NB4 (cell line): ENCODE measurements around the gene NAT8L.

ENCODE experiments used
- DNase-seq: peaks from one replicate; pipeline ENCODE4 v3.0.0; 2010; ENCODE audit warnings: low read depth
- H3K4me3 ChIP-seq: one replicate; pipeline ENCODE4 v1.5.1; 2011; ENCODE audit warnings: mild to moderate bottlenecking, low read depth, low read length, moderate library complexity
- CTCF ChIP-seq: IDR thresholded peaks from one replicate; pipeline ENCODE4 v1.5.1; 2012; ENCODE audit warnings: low read depth, low read length
- MAX ChIP-seq: IDR thresholded peaks from 2 replicates; pipeline ENCODE4 v1.6.1; 2011; ENCODE audit warnings: low read depth, low read length
- MYC ChIP-seq: IDR thresholded peaks from 2 replicates; pipeline ENCODE4 v1.6.1; 2011; ENCODE audit warnings: low read depth, low read length
- POLR2A ChIP-seq: IDR thresholded peaks from 2 replicates; pipeline ENCODE4 v1.6.1; 2011; ENCODE audit warnings: mild to moderate bottlenecking; ENCODE audit not compliant: insufficient read length; ENCODE audit errors: extremely low read depth

NAT8L gene

GRCh38 chr4:2065106-2065930 lies 6.2 kb downstream of the NAT8L start:
- no peak overlapping the region for H3K4me3 ChIP-seq
- no peak for DNase-seq
- no peak for TF ChIP-seq MYC
- no peak for TF ChIP-seq CTCF
- TF ChIP-seq MAX, result no peak
- TF ChIP-seq POLR2A, result no peak

DNA sequence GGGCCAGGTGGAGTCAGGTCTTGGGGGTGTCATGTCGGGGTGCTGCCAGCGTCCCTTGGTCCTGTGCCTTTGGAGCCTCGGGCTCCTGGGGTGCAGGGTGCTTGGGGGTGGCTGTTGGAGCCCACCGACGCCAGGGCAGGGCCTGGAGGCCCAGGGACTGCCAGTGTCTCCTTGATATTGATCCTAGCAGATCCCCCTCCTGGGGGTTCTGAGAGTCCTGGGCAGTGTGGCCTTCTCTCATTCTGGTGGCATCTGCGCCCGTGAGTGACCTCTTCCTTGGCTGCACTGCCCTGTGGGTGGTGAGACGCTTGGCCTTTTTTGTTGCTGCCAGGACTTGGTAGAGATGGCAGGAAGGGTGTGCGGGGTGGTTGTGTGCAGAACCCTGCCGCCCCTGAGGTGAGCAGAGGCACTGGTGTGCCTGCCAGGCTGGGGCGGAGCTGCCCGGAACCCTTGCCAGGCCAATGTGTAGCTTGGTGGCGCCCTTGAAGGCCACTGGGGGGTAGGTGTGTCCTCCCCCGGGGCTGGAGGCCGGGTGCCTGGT lies 7.0 kb downstream of the NAT8L start:
- TF ChIP-seq CTCF (no peak), POLR2A (no peak), MYC (no peak), MAX (no peak)
- no peak for DNase-seq
- H3K4me3 ChIP-seq, result no peak overlapping the region

DNA sequence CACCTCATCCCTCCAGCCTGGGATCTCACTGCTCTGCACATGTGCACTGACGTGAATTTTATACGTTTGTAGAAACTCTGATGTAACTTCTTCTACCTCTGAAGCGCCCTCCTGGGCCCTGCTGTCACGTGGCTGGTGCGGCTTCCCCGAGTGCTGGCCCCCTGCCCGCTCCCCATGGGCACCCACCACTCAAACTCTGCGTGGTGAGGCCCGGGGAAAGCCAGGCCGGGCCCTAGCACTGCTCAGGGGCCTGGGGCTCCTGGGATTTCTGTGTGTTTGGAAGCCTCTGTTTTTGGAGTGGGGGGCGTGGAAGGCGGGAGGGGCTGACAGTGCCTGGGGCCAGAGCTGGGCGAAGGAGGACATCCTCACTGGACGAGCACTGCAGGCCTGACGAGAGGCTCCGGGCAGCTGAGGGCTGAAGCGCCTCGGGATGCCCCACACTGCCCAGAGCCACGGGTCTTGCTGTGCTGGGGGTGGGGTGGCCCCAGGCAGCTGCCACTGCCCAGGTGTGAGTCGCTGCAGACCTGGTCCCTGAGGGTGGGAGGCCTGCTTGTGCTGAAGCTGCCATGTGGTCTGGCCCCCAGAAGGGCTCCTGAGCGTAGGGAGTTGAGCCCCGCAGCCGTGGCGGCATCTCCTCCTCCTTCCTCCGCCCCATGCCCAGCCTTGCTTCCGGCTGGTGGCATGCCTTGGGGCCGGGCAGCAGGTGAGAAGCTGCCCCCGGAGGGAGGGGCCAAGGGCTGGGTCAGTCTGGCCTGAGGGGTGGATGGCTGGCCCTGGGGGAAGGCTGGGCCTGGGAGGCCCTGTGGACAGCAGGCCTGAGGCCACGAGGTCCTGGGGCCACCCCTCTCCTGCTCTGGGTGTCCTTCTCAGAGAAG lies 7.7 kb downstream of the NAT8L start:
- H3K4me3 ChIP-seq, result no peak overlapping the region
- TF ChIP-seq POLR2A (no peak), MYC (no peak)
- no peak for DNase-seq

DNA sequence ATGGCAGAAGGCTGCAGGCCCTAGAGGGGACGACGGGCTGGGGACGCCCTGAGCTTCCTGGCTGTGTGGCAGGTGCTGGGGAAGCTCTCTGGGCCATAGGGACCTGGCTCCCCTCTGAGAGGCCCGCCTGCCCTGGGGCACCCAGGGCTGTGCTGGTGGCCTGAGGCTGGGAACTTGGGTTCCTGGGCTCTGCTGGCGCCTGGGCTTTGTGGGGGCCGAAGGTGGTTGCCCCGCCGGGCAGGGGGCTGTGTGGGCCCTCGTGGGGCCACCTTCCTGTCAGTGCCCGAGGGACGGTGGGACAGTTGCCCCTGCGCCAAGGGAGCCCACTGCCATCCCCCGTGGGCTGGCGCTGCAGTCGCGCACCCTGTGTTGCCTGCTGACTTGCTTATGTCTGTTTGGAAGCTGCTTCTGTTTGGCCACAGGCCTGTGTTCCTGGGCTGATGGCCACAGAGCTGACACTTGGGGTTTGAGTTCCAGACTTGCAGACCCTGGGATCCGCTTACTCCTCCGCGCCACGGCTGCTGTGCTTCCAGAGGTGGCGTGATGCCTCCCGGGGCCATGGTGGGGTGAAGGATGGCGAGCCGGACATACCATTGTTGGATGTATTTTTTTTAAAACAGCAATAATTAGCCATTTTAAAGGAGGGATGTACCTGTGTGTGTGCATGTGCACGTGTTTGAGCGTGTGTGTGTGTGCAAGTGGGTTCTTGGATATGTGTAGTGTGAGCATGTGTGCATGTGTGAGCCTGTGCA lies 8.5 kb downstream of the NAT8L start:
- no peak for DNase-seq
- TF ChIP-seq POLR2A (no peak), MAX (no peak), CTCF (no peak), MYC (no peak)
- no peak overlapping the region for H3K4me3 ChIP-seq

- no peak for DNase-seq
- H3K4me3 ChIP-seq, result no peak overlapping the region
- TF ChIP-seq MAX (no peak), POLR2A (no peak), CTCF (no peak), MYC (no peak)
Observed at GRCh38 chr4:2068198-2068470, 9.0 kb downstream of the NAT8L start.
